RWPE2 (cell line): ENCODE data around the gene SPINT2.
A peak's percentile ranks its signal among the peaks of the same experiment; 100 is the strongest.

Source experiments
- ATAC-seq: fragments of 200-7000 bp; cut with Tn5 transposase; 3 replicates; pipeline ENCODE4 v1.9.1; 2021; ENCODE audit warnings: low read depth
- DNase-seq: peaks from one replicate; pipeline ENCODE4 v3.0.0-alpha.2; 2020; ENCODE audit warnings: low spot score
- H3K27ac ChIP-seq: fragments of 450-650 bp; 2 replicates; pipeline ENCODE4 v1.5.1; 2017; ENCODE audit warnings: mild to moderate bottlenecking; ENCODE audit not compliant: poor library complexity, severe bottlenecking
- H3K27me3 ChIP-seq: fragments of 250-450 bp; sonication (Bioruptor Pico); 2 replicates; pipeline ENCODE4 v1.5.1; 2021; ENCODE audit warnings: mild to moderate bottlenecking, moderate library complexity; ENCODE audit not compliant: insufficient read depth, poor library complexity, severe bottlenecking
- H3K36me3 ChIP-seq: fragments of 250-450 bp; sonication (Bioruptor Pico); 2 replicates; pipeline ENCODE4 v1.5.1; 2020; ENCODE audit warnings: low read depth, mild to moderate bottlenecking, moderate library complexity
- H3K4me1 ChIP-seq: fragments of 250-450 bp; sonication (Bioruptor Pico); 2 replicates; pipeline ENCODE4 v1.5.1; 2021; ENCODE audit warnings: mild to moderate bottlenecking, moderate library complexity; ENCODE audit not compliant: insufficient read depth, poor library complexity, severe bottlenecking
- H3K4me3 ChIP-seq: fragments of 250-450 bp; sonication (Bioruptor Pico); 2 replicates; pipeline ENCODE4 v1.5.1; 2021; ENCODE audit warnings: mild to moderate bottlenecking, moderate library complexity; ENCODE audit not compliant: severe bottlenecking
- H3K9me3 ChIP-seq: fragments of 250-450 bp; sonication (Bioruptor Pico); 2 replicates; pipeline ENCODE4 v1.5.1; 2021; ENCODE audit warnings: mild to moderate bottlenecking, moderate library complexity; ENCODE audit not compliant: severe bottlenecking
- CTCF ChIP-seq: fragments of 450-650 bp; IDR thresholded peaks from one replicate; pipeline ENCODE4 v1.5.1; 2017; ENCODE audit warnings: mild to moderate bottlenecking, moderate library complexity; ENCODE audit not compliant: poor library complexity, severe bottlenecking

Gene SPINT2

GRCh38 chr19:38320969-38321339, 56.6 kb downstream of the SPINT2 start:
- no peak for ATAC-seq
- H3K4me3 ChIP-seq: peak overlapping the region; percentile 93
- H3K36me3 ChIP-seq: peaks cover 29% of the 10 kb centered on the region
- no peaks in the 10 kb centered on the region for H3K27me3 ChIP-seq
- H3K27ac ChIP-seq: peak overlapping the region; percentile 58
- DNase-seq: no peak
- peaks cover 40% of the 10 kb centered on the region for H3K4me1 ChIP-seq
- H3K9me3 ChIP-seq: no peaks in the 10 kb centered on the region
- TF ChIP-seq CTCF: no peak

- H3K27ac ChIP-seq: peak overlapping the region; percentile 58
- H3K36me3 ChIP-seq: peaks cover 33% of the 10 kb centered on the region
- DNase-seq (no peak), ATAC-seq (peak; percentile 50)
- H3K4me3 ChIP-seq: peak overlapping the region; percentile 1
- peaks cover 36% of the 10 kb centered on the region for H3K4me1 ChIP-seq
- H3K27me3 ChIP-seq: no peaks in the 10 kb centered on the region
- no peak for TF ChIP-seq CTCF
- no peaks in the 10 kb centered on the region for H3K9me3 ChIP-seq
Observed at GRCh38 chr19:38321646-38322196, 57.3 kb downstream of the SPINT2 start.

- DNase-seq (no peak), ATAC-seq (no peak)
- no peak overlapping the region for H3K4me3 ChIP-seq
- H3K36me3 ChIP-seq: peaks cover 48% of the 10 kb centered on the region
- no peak overlapping the region for H3K27ac ChIP-seq
- no peaks in the 10 kb centered on the region for H3K9me3 ChIP-seq
- H3K27me3 ChIP-seq: no peaks in the 10 kb centered on the region
- TF ChIP-seq CTCF: no peak
- peaks cover 35% of the 10 kb centered on the region for H3K4me1 ChIP-seq
Observed at GRCh38 chr19:38323291-38323690, 58.9 kb downstream of the SPINT2 start.

- peak overlapping the region; percentile 23 for H3K27ac ChIP-seq
- H3K4me1 ChIP-seq: peaks cover 23% of the 10 kb centered on the region
- no peaks in the 10 kb centered on the region for H3K27me3 ChIP-seq
- H3K36me3 ChIP-seq: peaks cover 52% of the 10 kb centered on the region
- H3K4me3 ChIP-seq: no peak overlapping the region
- ATAC-seq (0 out of 3 replicates have a peak, but pooled peaks have one; percentile 21), DNase-seq (no peak)
- no peak for TF ChIP-seq CTCF
- no peaks in the 10 kb centered on the region for H3K9me3 ChIP-seq
Observed at GRCh38 chr19:38324431-38324830, 60.1 kb downstream of the SPINT2 start.

GRCh38 chr19:38326591-38326990, 62.2 kb downstream of the SPINT2 start:
- ATAC-seq (no peak), DNase-seq (no peak)
- H3K4me1 ChIP-seq: peaks cover 15% of the 10 kb centered on the region
- no peaks in the 10 kb centered on the region for H3K27me3 ChIP-seq
- no peak overlapping the region for H3K27ac ChIP-seq
- H3K36me3 ChIP-seq: peaks cover 52% of the 10 kb centered on the region
- no peak for TF ChIP-seq CTCF
- H3K9me3 ChIP-seq: no peaks in the 10 kb centered on the region
- no peak overlapping the region for H3K4me3 ChIP-seq
